K562 (cell line): Measurements from ENCODE around the gene ZNF566. TPM values are rescaled to one million over a fixed set of nuclear protein-coding genes. Genes with fewer than 3 reads are reported as not detected.
A peak's percentile ranks its signal among the peaks of the same experiment; 100 is the strongest.

Experiments used
- BMI1 ChIP-seq: fragments of 150-350 bp; IDR thresholded peaks from 2 replicates; pipeline ENCODE4 v1.6.1; 2014; ENCODE audit warnings: low read length
- CREB1 ChIP-seq, 2 experiments: sonication (generic) in 1 of 2; formaldehyde crosslinking in 1 of 2; IDR thresholded peaks; 2 replicates each; pipeline versions ENCODE4 v1.6.1 to v1.8.0; 2012 to 2022; ENCODE audit warnings: inconsistent platforms in 1 of 2, mild to moderate bottlenecking in 1 of 2, missing genetic modification reagents in 1 of 2, moderate library complexity in 1 of 2
- GATAD2A ChIP-seq: fragments of 450-650 bp; IDR thresholded peaks from 2 replicates; pipeline ENCODE4 v1.6.1; 2017
- GTF2E2 ChIP-seq: fragments of 200-800 bp; sonication (Bioruptor generic); IDR thresholded peaks from 2 replicates; pipeline ENCODE4 v1.6.1; 2016; ENCODE audit warnings: missing genetic modification characterization, missing compliant biosample characterization
- HDAC6 ChIP-seq: IDR thresholded peaks from 2 replicates; pipeline ENCODE4 v1.6.1; 2012; ENCODE audit warnings: low read depth, mild to moderate bottlenecking, control low read depth, inconsistent platforms, low read length, moderate library complexity
- ILF3 ChIP-seq: fragments of 450-650 bp; IDR thresholded peaks from 2 replicates; pipeline ENCODE4 v1.6.1; 2018; ENCODE audit warnings: antibody characterized with exemption, mild to moderate bottlenecking, moderate library complexity, borderline replicate concordance
- JUND ChIP-seq, 2 experiments: IDR thresholded peaks; 2 replicates in 1 of 2; 3 replicates in 1 of 2; pipeline ENCODE4 v1.6.1; 2011; ENCODE audit warnings: borderline replicate concordance in 2 of 2, low read depth in 2 of 2, low read length in 2 of 2, improper control_type of control experiment in 1 of 2, missing biosample characterization in 1 of 2, missing genetic modification characterization in 1 of 2, missing genetic modification reagents in 1 of 2
- MAFF ChIP-seq: IDR thresholded peaks from 2 replicates; pipeline ENCODE4 v1.6.1; 2012; ENCODE audit warnings: low read length, improper control_type of control experiment
- MAZ ChIP-seq, 2 experiments: fragments of 450-650 bp in 1 of 2; sonication (generic) in 1 of 2; formaldehyde crosslinking; IDR thresholded peaks in 1 of 2; conservative IDR thresholded peaks in 1 of 2; 2 replicates each; pipeline versions ENCODE4 v1.4.0 to v1.5.0; 2020; ENCODE audit warnings: mild to moderate bottlenecking in 1 of 2, missing genetic modification reagents in 1 of 2
- NELFE ChIP-seq: IDR thresholded peaks from 2 replicates; pipeline ENCODE4 v1.6.1; 2011; ENCODE audit warnings: mild to moderate bottlenecking; ENCODE audit not compliant: insufficient read depth, insufficient read length
- SIN3A ChIP-seq, 2 experiments: fragments of 150-350 bp in 1 of 2; IDR thresholded peaks; 2 replicates each; pipeline ENCODE4 v1.6.1; 2011 to 2016; ENCODE audit warnings: borderline replicate concordance in 2 of 2, low read depth in 2 of 2, low read length in 2 of 2, mild to moderate bottlenecking in 2 of 2, moderate library complexity in 2 of 2; ENCODE audit not compliant: control insufficient read depth in 1 of 2
- SMAD2 ChIP-seq: fragments of 150-350 bp; IDR thresholded peaks from 2 replicates; pipeline ENCODE4 v1.6.1; 2014; ENCODE audit warnings: low read depth, mild to moderate bottlenecking, low read length
- ZBED1 ChIP-seq: IDR thresholded peaks from 2 replicates; pipeline ENCODE4 v1.6.1; 2014
- ZNF224 ChIP-seq: sonication (generic); formaldehyde crosslinking; IDR thresholded peaks from 2 replicates; pipeline ENCODE4 v1.8.0; 2022; ENCODE audit warnings: mild to moderate bottlenecking, missing genetic modification reagents
- ZNF324 ChIP-seq: fragments of 250-450 bp; sonication (Bioruptor Pico); IDR thresholded peaks from 2 replicates; pipeline ENCODE4 v1.4.0; 2020; ENCODE audit warnings: mild to moderate bottlenecking
- ZNF445 ChIP-seq: fragments of 250-450 bp; sonication (Bioruptor Pico); IDR thresholded peaks from 2 replicates; pipeline ENCODE4 v1.4.0; 2020; ENCODE audit warnings: low read depth, mild to moderate bottlenecking, moderate library complexity
- ZNF699 ChIP-seq: fragments of 250-450 bp; sonication (Bioruptor Pico); IDR thresholded peaks from 2 replicates; pipeline ENCODE4 v1.8.0; 2021; ENCODE audit warnings: mild to moderate bottlenecking, moderate library complexity; ENCODE audit not compliant: insufficient replicate concordance
- polyA plus RNA-seq, 8 experiments: library from polyadenylated mRNA; depleted of rRNA in 4 of 8; stranded (reverse) in 5 of 8; unstranded in 3 of 8; fragments of >200 nt; fragmentation: Nextera tagmentation in 2 of 8; fragmentation: Illumina TruSeq in 1 of 8; extraction: Ambion mirVana in 2 of 8; extraction: Trizol in 1 of 8; gene quantifications; 2 replicates each; pipeline versions ENCODE4 v1.2.1 to v1.2.3, GENCODE V29; 2011 to 2014; ENCODE audit warnings: inconsistent platforms in 1 of 8, missing spikeins in 1 of 8
- total RNA-seq, 7 experiments: library from RNA; depleted of rRNA in 6 of 7; stranded (reverse); fragments of >200 nt in 6 of 7; fragmentation: Illumina TruSeq in 2 of 7; extraction: Trizol in 2 of 7; gene quantifications; 2 replicates each; pipeline versions ENCODE4 v1.2.1 to v1.2.3, GENCODE V29; 2011 to 2021; ENCODE audit warnings: low replicate concordance in 1 of 7
- TF ChIP-seq, protein P1 (sequence below): fragments of 150-350 bp; conservative IDR thresholded peaks from 2 replicates; pipeline ENCODE4 v1.6.1; 2014; ENCODE audit warnings: low read length
- TF ChIP-seq, protein P2 (sequence below): IDR thresholded peaks from 2 replicates; pipeline ENCODE4 v1.6.1; 2014; ENCODE audit warnings: antibody characterized with exemption
- TF ChIP-seq, protein P3 (sequence below): sonication (generic); formaldehyde crosslinking; IDR thresholded peaks from 2 replicates; pipeline ENCODE4 v1.8.0; 2022; ENCODE audit warnings: mild to moderate bottlenecking, missing genetic modification reagents
- TF ChIP-seq, protein P4 (sequence below): IDR thresholded peaks from 2 replicates; pipeline ENCODE4 v1.6.1; 2011; ENCODE audit not compliant: insufficient read length; ENCODE audit errors: extremely low read depth

Gene ZNF566
- total and polyA plus RNA-seq, 9 of the 15 experiments (the other 6 are each of a cell fraction or from before 2014, with no cell fraction given): 5.5 to 11.4 (median 9.7) TPM

DNA sequence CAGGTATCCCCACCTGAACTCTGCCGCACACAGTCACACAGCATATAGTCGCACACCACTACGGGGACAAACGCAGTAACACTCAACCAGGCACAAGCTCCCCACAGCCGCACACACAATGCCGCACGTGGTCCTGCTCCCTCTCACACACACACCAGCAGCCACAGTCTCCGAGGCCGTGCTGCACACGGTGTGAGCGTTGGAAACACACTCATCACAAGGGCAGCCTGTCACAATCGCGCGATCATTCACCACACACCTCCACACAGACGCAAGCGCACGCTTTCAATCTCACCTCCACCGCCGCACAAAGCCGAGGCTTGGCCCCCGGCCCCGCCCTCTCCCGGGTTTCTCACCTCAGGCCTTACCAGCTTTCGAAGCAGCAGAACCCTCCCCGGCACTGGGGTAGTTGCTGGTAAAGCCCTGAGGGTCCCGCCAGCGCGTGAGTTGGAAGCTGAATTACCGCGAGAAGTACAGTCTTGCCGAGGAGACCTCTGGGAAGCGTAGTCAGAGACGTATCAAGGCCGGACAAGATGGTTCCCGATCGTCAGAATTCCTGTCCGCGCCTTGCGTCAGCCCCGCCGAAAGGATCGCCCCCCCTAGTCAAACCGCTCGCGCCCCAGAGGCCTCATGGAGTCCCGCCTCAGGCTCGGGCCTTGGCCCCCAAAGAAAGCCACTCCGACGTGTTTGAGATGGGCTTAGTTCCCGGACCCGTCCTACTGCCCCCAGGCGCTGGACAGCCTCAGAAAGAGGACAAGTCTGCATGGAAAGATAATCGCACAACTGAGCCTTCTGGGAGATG, at the start of gene ZNF566 (continued):
- TF ChIP-seq, protein P1, sequence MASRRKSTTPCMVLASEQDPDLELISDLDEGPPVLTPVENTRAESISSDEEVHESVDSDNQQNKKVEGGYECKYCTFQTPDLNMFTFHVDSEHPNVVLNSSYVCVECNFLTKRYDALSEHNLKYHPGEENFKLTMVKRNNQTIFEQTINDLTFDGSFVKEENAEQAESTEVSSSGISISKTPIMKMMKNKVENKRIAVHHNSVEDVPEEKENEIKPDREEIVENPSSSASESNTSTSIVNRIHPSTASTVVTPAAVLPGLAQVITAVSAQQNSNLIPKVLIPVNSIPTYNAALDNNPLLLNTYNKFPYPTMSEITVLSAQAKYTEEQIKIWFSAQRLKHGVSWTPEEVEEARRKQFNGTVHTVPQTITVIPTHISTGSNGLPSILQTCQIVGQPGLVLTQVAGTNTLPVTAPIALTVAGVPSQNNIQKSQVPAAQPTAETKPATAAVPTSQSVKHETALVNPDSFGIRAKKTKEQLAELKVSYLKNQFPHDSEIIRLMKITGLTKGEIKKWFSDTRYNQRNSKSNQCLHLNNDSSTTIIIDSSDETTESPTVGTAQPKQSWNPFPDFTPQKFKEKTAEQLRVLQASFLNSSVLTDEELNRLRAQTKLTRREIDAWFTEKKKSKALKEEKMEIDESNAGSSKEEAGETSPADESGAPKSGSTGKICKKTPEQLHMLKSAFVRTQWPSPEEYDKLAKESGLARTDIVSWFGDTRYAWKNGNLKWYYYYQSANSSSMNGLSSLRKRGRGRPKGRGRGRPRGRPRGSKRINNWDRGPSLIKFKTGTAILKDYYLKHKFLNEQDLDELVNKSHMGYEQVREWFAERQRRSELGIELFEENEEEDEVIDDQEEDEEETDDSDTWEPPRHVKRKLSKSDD: peak; percentile 50; the same call in 1 of the 2 replicates
- TF ChIP-seq JUND (IDR thresholded peaks at IDR 0.05; ENCODE audit: borderline replicate concordance, low read depth, low read length) (peak; percentile 42; the same call in 1 of the 2 replicates), JUND (tag; IDR thresholded peaks at IDR 0.05; ENCODE audit: borderline replicate concordance, low read depth, low read length) (peak; percentile 45; the same call in 1 of the 3 replicates), ZNF224 (CRISPR knock-in tag) (no peak), CREB1 (IDR thresholded peaks at IDR 0.05) (no peak; the same call in 1 of the 2 replicates), CREB1 (CRISPR knock-in tag; IDR thresholded peaks at IDR 0.05) (no peak; the same call in 1 of the 2 replicates), GATAD2A (no peak), HDAC6 (no peak), ZNF324 (CRISPR knock-in tag) (no peak), ILF3 (no peak), SIN3A (IDR thresholded peaks at IDR 0.05; ENCODE audit: borderline replicate concordance in 2 of 2, control insufficient read depth in 1 of 2, low read depth in 2 of 2, low read length in 2 of 2) (peak; percentile 43 to 56; a peak in 1 of 4 replicates), BMI1 (no peak), SMAD2 (no peak), GTF2E2 (tag) (peak; percentile 83), MAZ (CRISPR knock-in tag; conservative IDR thresholded peaks at IDR 0.05 in 1 of 2, IDR thresholded peaks at IDR 0.05 in 1 of 2) (peak in 1 of 2 experiments; percentile 53; a peak in 2 of 4 replicates), NELFE (no peak), MAFF (peak; percentile 17; the same call in 1 of the 2 replicates), ZNF445 (no peak), ZBED1 (no peak), ZNF699 (CRISPR knock-in tag) (no peak)
- TF ChIP-seq, protein P2, sequence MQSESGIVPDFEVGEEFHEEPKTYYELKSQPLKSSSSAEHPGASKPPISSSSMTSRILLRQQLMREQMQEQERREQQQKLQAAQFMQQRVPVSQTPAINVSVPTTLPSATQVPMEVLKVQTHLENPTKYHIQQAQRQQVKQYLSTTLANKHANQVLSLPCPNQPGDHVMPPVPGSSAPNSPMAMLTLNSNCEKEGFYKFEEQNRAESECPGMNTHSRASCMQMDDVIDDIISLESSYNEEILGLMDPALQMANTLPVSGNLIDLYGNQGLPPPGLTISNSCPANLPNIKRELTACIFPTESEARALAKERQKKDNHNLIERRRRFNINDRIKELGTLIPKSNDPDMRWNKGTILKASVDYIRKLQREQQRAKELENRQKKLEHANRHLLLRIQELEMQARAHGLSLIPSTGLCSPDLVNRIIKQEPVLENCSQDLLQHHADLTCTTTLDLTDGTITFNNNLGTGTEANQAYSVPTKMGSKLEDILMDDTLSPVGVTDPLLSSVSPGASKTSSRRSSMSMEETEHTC: no peak
- TF ChIP-seq, protein P3, sequence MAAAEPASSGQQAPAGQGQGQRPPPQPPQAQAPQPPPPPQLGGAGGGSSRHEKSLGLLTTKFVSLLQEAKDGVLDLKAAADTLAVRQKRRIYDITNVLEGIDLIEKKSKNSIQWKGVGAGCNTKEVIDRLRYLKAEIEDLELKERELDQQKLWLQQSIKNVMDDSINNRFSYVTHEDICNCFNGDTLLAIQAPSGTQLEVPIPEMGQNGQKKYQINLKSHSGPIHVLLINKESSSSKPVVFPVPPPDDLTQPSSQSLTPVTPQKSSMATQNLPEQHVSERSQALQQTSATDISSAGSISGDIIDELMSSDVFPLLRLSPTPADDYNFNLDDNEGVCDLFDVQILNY (CRISPR knock-in tag): no peak
- TF ChIP-seq, protein P4, sequence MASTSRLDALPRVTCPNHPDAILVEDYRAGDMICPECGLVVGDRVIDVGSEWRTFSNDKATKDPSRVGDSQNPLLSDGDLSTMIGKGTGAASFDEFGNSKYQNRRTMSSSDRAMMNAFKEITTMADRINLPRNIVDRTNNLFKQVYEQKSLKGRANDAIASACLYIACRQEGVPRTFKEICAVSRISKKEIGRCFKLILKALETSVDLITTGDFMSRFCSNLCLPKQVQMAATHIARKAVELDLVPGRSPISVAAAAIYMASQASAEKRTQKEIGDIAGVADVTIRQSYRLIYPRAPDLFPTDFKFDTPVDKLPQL: peak; percentile 31
